Anterior cingulate cortex (tissue), 58 donors: Measurements from ENCODE around the gene PDHA1.

Experiments
- DNase-seq, 58 donors: peaks; one replicate each; lab custom pipeline; 2025; lab: John Stamatoyannopoulos, UW

The PDHA1 gene

GRCh38 chrX:19343535-19344408, at the start of gene PDHA1:
TSS of gene PDHA1 (plus strand) at chrX:19343927. CDS start at chrX:19344038, 111 bp downstream.
- DNase-seq, result peak; percentile 22 to 94 (median 86)

- no peak for DNase-seq
Measured at GRCh38 chrX:19303256-19303880, 40.4 kb upstream of the PDHA1 start.

GRCh38 chrX:19326567-19326966, 17.2 kb upstream of the PDHA1 start:
- no peak for DNase-seq

GRCh38 chrX:19331831-19332230, 11.9 kb upstream of the PDHA1 start:
- no peak for DNase-seq

- DNase-seq, result peak in 48 of 58 donors; percentile 0 to 65 (median 16)
Measured at GRCh38 chrX:19332983-19333382, 10.7 kb upstream of the PDHA1 start.

- no peak for DNase-seq
Measured at GRCh38 chrX:19334945-19335626, 8.6 kb upstream of the PDHA1 start.

GRCh38 chrX:19342331-19342906, 1.3 kb upstream of the PDHA1 start:
- DNase-seq, result peak in 1 of 58 donors; percentile 1

- DNase-seq, result no peak
Measured at GRCh38 chrX:19343085-19343534, 617 bp upstream of the PDHA1 start.

- no peak for DNase-seq
Measured at GRCh38 chrX:19344661-19345060, 934 bp downstream of the PDHA1 start.

GRCh38 chrX:19347916-19348315, 4.2 kb downstream of the PDHA1 start:
- DNase-seq, result no peak

- no peak for DNase-seq
Measured at GRCh38 chrX:19349264-19349663, 5.5 kb downstream of the PDHA1 start.

- DNase-seq, result no peak
Measured at GRCh38 chrX:19350941-19351384, 7.2 kb downstream of the PDHA1 start.

GRCh38 chrX:19354625-19355024, 10.9 kb downstream of the PDHA1 start:
- DNase-seq, result no peak

GRCh38 chrX:19358521-19358920, 14.8 kb downstream of the PDHA1 start:
- DNase-seq, result no peak

GRCh38 chrX:19360903-19361302, 17.2 kb downstream of the PDHA1 start:
- no peak for DNase-seq

- no peak for DNase-seq
Measured at GRCh38 chrX:19361701-19362100, 18.0 kb downstream of the PDHA1 start.

- DNase-seq, result no peak
Measured at GRCh38 chrX:19368576-19368975, 24.8 kb downstream of the PDHA1 start.

- no peak for DNase-seq
Measured at GRCh38 chrX:19370061-19370460, 26.3 kb downstream of the PDHA1 start.

- DNase-seq, result peak in 52 of 58 donors; percentile 0 to 59 (median 10)
Measured at GRCh38 chrX:19372170-19372546, 28.4 kb downstream of the PDHA1 start.

- peak in 4 of 58 donors; percentile 0 to 38 (median 10) for DNase-seq
Measured at GRCh38 chrX:19372547-19373331, 29.0 kb downstream of the PDHA1 start.
